Activated naive CD4-positive, alpha-beta T cell treated with anti-CD3 and anti-CD28 coated beads for 36 hours (primary cell): ENCODE results near the gene EBPL. TPM values are rescaled to one million over a fixed set of nuclear protein-coding genes. Genes with fewer than 3 reads are reported as not detected.
"Not testable (repeated sequence)": the region's sequence is repeated elsewhere in the genome, so short reads cannot be mapped to it uniquely, and the experiment has no call there.

ENCODE experiments used
- CTCF ChIA-PET: fragments of 350-600 bp; sonication (Branson Sonifier 250); formaldehyde crosslinking; loops from one replicate; lab custom pipeline; 2021; ENCODE audit warnings: antibody characterized with exemption; lab: Charles Lee
- DNase-seq: peaks from one replicate; pipeline ENCODE4 v3.0.0-alpha.2; 2020
- H3K27ac Mint-ChIP-seq: one replicate; pipeline ENCODE4 v1.8.0; 2021; ENCODE audit warnings: mild to moderate bottlenecking, mixed read lengths
- H3K27me3 Mint-ChIP-seq: one replicate; pipeline ENCODE4 v1.8.0; 2021; ENCODE audit warnings: low read depth, mixed read lengths
- H3K36me3 Mint-ChIP-seq: one replicate; pipeline ENCODE4 v1.8.0; 2021; ENCODE audit warnings: low read depth, mixed read lengths
- H3K4me1 Mint-ChIP-seq: one replicate; pipeline ENCODE4 v1.8.0; 2021; ENCODE audit warnings: low read depth, mixed read lengths
- H3K4me3 Mint-ChIP-seq: one replicate; pipeline ENCODE4 v1.8.0; 2021; ENCODE audit warnings: mild to moderate bottlenecking, moderate library complexity, mixed read lengths
- H3K9me3 Mint-ChIP-seq: one replicate; pipeline ENCODE4 v1.8.0; 2021; ENCODE audit warnings: mixed read lengths
- intact Hi-C: fragments of 100-400 bp; cut with micrococcal nuclease; formaldehyde crosslinking; loops from one replicate; pipeline ENCODE4 v1.15.1; 2023
- total RNA-seq, 2 experiments: library from RNA; stranded (reverse); gene quantifications; one replicate each; pipeline ENCODE4 v1.2.3, GENCODE V29; 2021

Gene EBPL
- total RNA-seq, 2 experiments from 2014 or later, result 46.8 to 49.3 TPM

DNA sequence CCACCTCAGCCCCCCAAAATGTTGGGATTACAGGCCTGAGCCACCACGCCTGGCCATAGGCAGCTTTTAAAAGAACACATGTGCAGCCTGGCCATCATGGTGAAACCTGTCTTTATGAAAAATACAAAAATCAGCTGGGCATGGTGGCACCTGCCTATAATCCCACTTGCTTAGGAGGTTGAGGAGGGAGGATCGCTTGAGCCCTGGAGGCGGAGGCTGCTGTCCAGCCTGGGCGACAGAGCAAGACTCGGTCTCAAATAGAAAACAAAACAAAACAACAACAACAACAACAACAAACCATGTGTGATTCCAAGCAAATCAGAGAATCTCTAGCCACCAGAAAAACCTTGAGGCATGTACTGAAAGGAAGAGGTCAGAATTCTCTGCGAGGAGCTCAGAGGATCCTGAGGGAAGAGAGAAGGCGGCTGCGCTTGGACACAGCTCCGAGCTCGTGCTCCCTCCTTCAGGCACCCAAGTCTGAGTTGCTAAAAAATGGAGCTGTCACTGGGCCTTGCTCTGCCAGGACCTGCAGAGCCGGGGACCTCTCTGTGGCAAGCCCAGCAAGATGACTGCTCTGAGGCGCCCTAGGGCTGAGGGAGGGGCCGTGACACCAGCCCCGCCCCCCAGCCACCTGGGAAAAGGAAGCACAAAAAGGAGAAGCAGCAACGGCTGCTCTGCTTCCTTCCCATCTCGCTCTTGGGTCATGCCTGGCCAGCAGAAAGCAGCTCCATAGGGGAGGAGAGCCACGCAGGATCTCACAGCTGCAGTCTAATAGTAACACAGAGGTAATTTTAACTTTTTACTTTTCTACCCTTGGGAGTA lies 63.2 kb downstream of the EBPL start, which contains the start of gene ARL11:
Gene ARL11 (plus strand): TSS at position 677 of the 822 bp plus-strand sequence. CDS start 1,941 bp downstream, outside the sequence.
- no peaks in the 10 kb centered on the region for H3K27me3 Mint-ChIP-seq
- no peaks in the 10 kb centered on the region for H3K36me3 Mint-ChIP-seq
- peaks cover 15% of the 10 kb centered on the region for H3K4me1 Mint-ChIP-seq
- no peak within 1 kb of the TSS for H3K27ac Mint-ChIP-seq
- intact Hi-C loops, result no loop called here
- H3K9me3 Mint-ChIP-seq, result no peaks in the 10 kb centered on the region
- DNase-seq, result peak; percentile 79
- peak within 1 kb of the TSS; percentile 77 for H3K4me3 Mint-ChIP-seq
- CTCF ChIA-PET, result interaction anchor here (0.5 to 1.5 kb wide), 3 partner anchors 13 to 143 kb away, joined by 3 read pairs; no protein-coding TSS in a partner anchor

- DNase-seq, result no peak
- Mint-ChIP-seq H3K27ac (no peak overlapping the region), H3K4me1 (peaks cover 15% of the 10 kb centered on the region), H3K27me3 (no peaks in the 10 kb centered on the region), H3K9me3 (no peaks in the 10 kb centered on the region), H3K4me3 (no peak overlapping the region), H3K36me3 (no peaks in the 10 kb centered on the region)
- intact Hi-C loops, result no loop called here
- CTCF ChIA-PET, result no interaction called here
These were observed 65.8 kb downstream of the EBPL start for GRCh38 chr13:49625392-49626079.

DNA sequence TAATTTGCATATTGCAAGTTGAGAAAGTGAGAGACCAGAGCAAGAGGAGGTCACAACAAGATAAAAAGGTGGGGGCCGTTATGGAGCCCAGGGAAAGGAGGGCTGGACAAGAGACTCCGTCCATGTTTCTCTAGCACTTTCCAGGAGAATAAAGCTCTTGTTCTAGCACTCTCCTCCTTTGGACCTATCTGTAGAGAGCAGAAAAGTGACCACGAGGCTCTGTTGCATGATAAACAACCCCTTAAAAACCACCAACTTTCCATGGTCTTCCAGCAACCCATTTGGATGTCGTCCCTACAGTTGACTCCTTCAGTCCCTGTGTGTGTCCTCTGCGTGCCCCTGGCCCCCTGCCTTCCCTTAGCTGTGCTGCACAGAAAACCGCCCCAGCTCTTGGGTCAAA lies 67.1 kb downstream of the EBPL start:
- CTCF ChIA-PET, result interaction anchor here (0.5 to 1.6 kb wide), 2 partner anchors 12 to 14 kb away, joined by 3 to 4 read pairs; no protein-coding TSS in a partner anchor
- no peaks in the 10 kb centered on the region for H3K9me3 Mint-ChIP-seq

GRCh38 chr13:49622174-49622946 lies 68.9 kb downstream of the EBPL start:
- CTCF ChIA-PET, result no interaction called here
- Mint-ChIP-seq H3K36me3 (no peaks in the 10 kb centered on the region), H3K4me1 (peaks cover 3% of the 10 kb centered on the region), H3K4me3 (no peak overlapping the region), H3K27me3 (peaks cover 4% of the 10 kb centered on the region), H3K9me3 (no peaks in the 10 kb centered on the region), H3K27ac (no peak overlapping the region)
- DNase-seq, result no peak
- intact Hi-C loops, result no loop called here

More for the DNA sequence above, 67.1 kb downstream of the EBPL start:
- intact Hi-C loops, result no loop called here
- Mint-ChIP-seq H3K36me3 (no peaks in the 10 kb centered on the region), H3K4me3 (no peak overlapping the region), H3K27me3 (no peaks in the 10 kb centered on the region), H3K27ac (no peak overlapping the region), H3K4me1 (peaks cover 17% of the 10 kb centered on the region)
- no peak for DNase-seq

GRCh38 chr13:49620170-49620621 lies 71.1 kb downstream of the EBPL start:
- no peak overlapping the region for H3K4me3 Mint-ChIP-seq
- CTCF ChIA-PET, result no interaction called here
- intact Hi-C loops, result no loop called here
- DNase-seq, result peak; percentile 14
- H3K9me3 Mint-ChIP-seq, result no peaks in the 10 kb centered on the region
- H3K27ac Mint-ChIP-seq, result no peak overlapping the region
- H3K27me3 Mint-ChIP-seq, result peaks cover 4% of the 10 kb centered on the region
- H3K4me1 Mint-ChIP-seq, result peaks cover 3% of the 10 kb centered on the region
- no peaks in the 10 kb centered on the region for H3K36me3 Mint-ChIP-seq

DNA sequence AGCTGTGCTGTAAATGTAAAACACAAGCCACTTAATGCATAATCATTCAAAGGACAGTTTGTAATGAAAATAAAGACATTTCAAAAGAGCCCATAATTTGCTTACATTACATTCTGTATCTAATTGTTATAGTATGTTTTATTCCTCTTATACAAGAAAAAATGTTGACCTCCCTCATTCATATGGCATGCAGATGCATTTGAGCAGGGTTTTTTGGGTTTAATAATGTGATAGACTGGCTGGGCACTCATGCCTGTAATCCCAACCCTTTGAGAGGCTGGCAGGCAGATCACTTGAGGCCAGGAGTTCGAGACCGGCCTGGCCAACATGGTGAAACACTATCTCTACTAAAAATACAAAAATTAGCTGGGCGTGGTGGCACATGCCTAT lies 74.6 kb downstream of the EBPL start:
- no peak overlapping the region for H3K4me3 Mint-ChIP-seq
- no peak for DNase-seq
- peaks cover 3% of the 10 kb centered on the region for H3K4me1 Mint-ChIP-seq
- CTCF ChIA-PET, result no interaction called here
- peaks cover 4% of the 10 kb centered on the region for H3K27me3 Mint-ChIP-seq
- no peaks in the 10 kb centered on the region for H3K36me3 Mint-ChIP-seq
- no peak overlapping the region for H3K27ac Mint-ChIP-seq
- intact Hi-C loops, result no loop called here
- peaks cover 5% of the 10 kb centered on the region for H3K9me3 Mint-ChIP-seq

- H3K27me3 Mint-ChIP-seq, result peaks cover 4% of the 10 kb centered on the region
- no peak overlapping the region for H3K27ac Mint-ChIP-seq
- H3K36me3 Mint-ChIP-seq, result no peaks in the 10 kb centered on the region
- intact Hi-C loops, result no loop called here
- H3K4me3 Mint-ChIP-seq, result no peak overlapping the region
- DNase-seq, result no peak
- CTCF ChIA-PET, result interaction anchor here (0.8 kb wide), 1 partner anchor 281 kb away, joined by 3 read pairs; no protein-coding TSS in a partner anchor
- peaks cover 9% of the 10 kb centered on the region for H3K9me3 Mint-ChIP-seq
- H3K4me1 Mint-ChIP-seq, result peaks cover 3% of the 10 kb centered on the region
These were observed 75.2 kb downstream of the EBPL start for GRCh38 chr13:49615836-49616675.

DNA sequence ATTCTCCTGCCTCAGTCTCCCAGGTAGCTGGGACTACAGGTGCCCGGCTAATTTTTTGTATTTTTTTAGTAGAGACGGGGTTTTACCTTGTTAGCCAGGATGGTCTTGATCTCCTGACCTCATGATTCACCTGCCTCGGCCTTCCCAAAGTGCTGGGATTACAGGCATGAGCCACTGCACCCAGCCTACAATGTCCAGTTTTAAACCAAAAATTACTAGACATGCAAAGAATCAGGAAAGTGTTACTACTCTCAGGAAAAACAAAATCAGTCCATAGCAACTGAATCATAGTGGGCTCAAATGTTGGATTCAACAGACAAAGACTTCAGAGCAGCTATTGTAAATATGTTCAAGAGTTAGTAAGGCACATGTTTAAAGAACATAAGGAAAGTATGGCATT lies 79.2 kb downstream of the EBPL start:
- DNase-seq, intact Hi-C loops, H3K36me3 Mint-ChIP-seq, H3K4me1 Mint-ChIP-seq, H3K4me3 Mint-ChIP-seq, H3K9me3 Mint-ChIP-seq, H3K27ac Mint-ChIP-seq, H3K27me3 Mint-ChIP-seq: not testable (repeated sequence)
- CTCF ChIA-PET, result interaction anchor here (0.6 to 1.0 kb wide), 4 partner anchors 12 to 313 kb away, joined by 3 to 5 read pairs (median 4); no protein-coding TSS in a partner anchor

Other genes with a start within 250 kb of the EBPL start
- gene CAB39L, start 247.4 kb downstream of the EBPL start, total RNA-seq, result 1 to 10 TPM; 3.8 to 4.5 TPM
- 10 to 100 TPM; 15.8 to 16.2 TPM for gene SETDB2, start 247.2 kb downstream of the EBPL start, total RNA-seq
- gene PHF11, start 195.5 kb downstream of the EBPL start, total RNA-seq, result 10 to 100 TPM; 91.4 to 96.9 TPM
- gene RCBTB1, start 105.9 kb downstream of the EBPL start, total RNA-seq, result 10 to 100 TPM; 17.8 to 19.2 TPM
- under 1 TPM; 0.62 to 0.72 TPM for gene ARL11, start 63.0 kb downstream of the EBPL start, total RNA-seq
- 10 to 100 TPM; 47.9 to 50.7 TPM for gene KPNA3, start 101.2 kb upstream of the EBPL start, total RNA-seq
- gene SPRYD7, start 244.9 kb upstream of the EBPL start, total RNA-seq, result 1 to 10 TPM; 2.5 to 2.6 TPM